K562 (cell line): ENCODE results near the gene GVQW3. TPM values are rescaled to one million over a fixed set of nuclear protein-coding genes. Genes with fewer than 3 reads are reported as not detected.

Source experiments
- ATF7 ChIP-seq: fragments of 450-650 bp; IDR thresholded peaks from 2 replicates; pipeline ENCODE4 v1.7.1; 2014; ENCODE audit warnings: mild to moderate bottlenecking, moderate library complexity
- CBX1 ChIP-seq: sonication (generic); IDR thresholded peaks from 2 replicates; pipeline ENCODE4 v1.6.1; 2016; ENCODE audit warnings: antibody characterized with exemption, low read depth, mild to moderate bottlenecking
- CREB1 ChIP-seq, 2 experiments: sonication (generic) in 1 of 2; formaldehyde crosslinking in 1 of 2; IDR thresholded peaks; 2 replicates each; pipeline versions ENCODE4 v1.6.1 to v1.8.0; 2012 to 2022; ENCODE audit warnings: inconsistent platforms in 1 of 2, mild to moderate bottlenecking in 1 of 2, missing genetic modification reagents in 1 of 2, moderate library complexity in 1 of 2
- ERF ChIP-seq: fragments of 450-650 bp; formaldehyde crosslinking; IDR thresholded peaks from 2 replicates; pipeline ENCODE4 v1.4.0; 2020; ENCODE audit warnings: mild to moderate bottlenecking, mixed read lengths
- GABPB1 ChIP-seq: sonication (generic); formaldehyde crosslinking; IDR thresholded peaks from 2 replicates; pipeline ENCODE4 v1.8.0; 2022; ENCODE audit warnings: mild to moderate bottlenecking, missing genetic modification reagents
- GMEB1 ChIP-seq: fragments of 250-450 bp; sonication (Bioruptor Pico); IDR thresholded peaks from 2 replicates; pipeline ENCODE4 v1.4.0; 2020; ENCODE audit warnings: mild to moderate bottlenecking
- JUND ChIP-seq, 2 experiments: IDR thresholded peaks; 2 replicates in 1 of 2; 3 replicates in 1 of 2; pipeline ENCODE4 v1.6.1; 2011; ENCODE audit warnings: borderline replicate concordance in 2 of 2, low read depth in 2 of 2, low read length in 2 of 2, improper control_type of control experiment in 1 of 2, missing biosample characterization in 1 of 2, missing genetic modification characterization in 1 of 2, missing genetic modification reagents in 1 of 2
- MECOM ChIP-seq: fragments of 250-450 bp; sonication (Bioruptor Pico); IDR thresholded peaks from 2 replicates; pipeline ENCODE4 v1.8.0; 2022; ENCODE audit warnings: inconsistent platforms
- MXI1 ChIP-seq: IDR thresholded peaks from 2 replicates; pipeline ENCODE4 v1.6.1; 2011; ENCODE audit warnings: low read depth, mild to moderate bottlenecking, improper control_type of control experiment, low read length
- MYC ChIP-seq, 2 experiments: fragments of 250-450 bp in 1 of 2; sonication (Bioruptor Pico) in 1 of 2; IDR thresholded peaks; 2 replicates each; pipeline versions ENCODE4 v1.5.1 to v1.6.1; 2012 to 2021; ENCODE audit warnings: low read depth in 2 of 2, borderline replicate concordance in 1 of 2, improper control_type of control experiment in 1 of 2, low read length in 1 of 2, mild to moderate bottlenecking in 1 of 2, moderate library complexity in 1 of 2
- PHB2 ChIP-seq: fragments of 450-650 bp; IDR thresholded peaks from 2 replicates; pipeline ENCODE4 v1.6.1; 2017; ENCODE audit warnings: low read depth
- POLR2AphosphoS5 ChIP-seq: IDR thresholded peaks from 2 replicates; pipeline ENCODE4 v1.6.1; 2011; ENCODE audit warnings: mild to moderate bottlenecking, low read depth, low read length, moderate library complexity; ENCODE audit not compliant: control insufficient read depth, insufficient read depth
- RB1 ChIP-seq: fragments of 450-650 bp; IDR thresholded peaks from 2 replicates; pipeline ENCODE4 v1.6.1; 2017; ENCODE audit warnings: low read depth, mild to moderate bottlenecking
- RBFOX2 ChIP-seq: fragments of 200-400 bp; formaldehyde crosslinking; IDR thresholded peaks from 2 replicates; pipeline ENCODE4 v1.6.1; 2017; ENCODE audit warnings: low read depth, mild to moderate bottlenecking, low read length, moderate library complexity
- TBP ChIP-seq: optimal IDR thresholded peaks from 2 replicates; pipeline ENCODE3; 2011; ENCODE audit warnings: low read depth, low read length, improper control_type of control experiment
- ZNF224 ChIP-seq: sonication (generic); formaldehyde crosslinking; IDR thresholded peaks from 2 replicates; pipeline ENCODE4 v1.8.0; 2022; ENCODE audit warnings: mild to moderate bottlenecking, missing genetic modification reagents
- ZNF75A ChIP-seq: fragments of 450-650 bp; formaldehyde crosslinking; IDR thresholded peaks from 2 replicates; pipeline ENCODE4 v1.4.0; 2020; ENCODE audit warnings: mild to moderate bottlenecking
- polyA plus RNA-seq, 8 experiments: library from polyadenylated mRNA; depleted of rRNA in 4 of 8; stranded (reverse) in 5 of 8; unstranded in 3 of 8; fragments of >200 nt; fragmentation: Nextera tagmentation in 2 of 8; fragmentation: Illumina TruSeq in 1 of 8; extraction: Ambion mirVana in 2 of 8; extraction: Trizol in 1 of 8; gene quantifications; 2 replicates each; pipeline versions ENCODE4 v1.2.1 to v1.2.3, GENCODE V29; 2011 to 2014; ENCODE audit warnings: inconsistent platforms in 1 of 8, missing spikeins in 1 of 8
- total RNA-seq, 7 experiments: library from RNA; depleted of rRNA in 6 of 7; stranded (reverse); fragments of >200 nt in 6 of 7; fragmentation: Illumina TruSeq in 2 of 7; extraction: Trizol in 2 of 7; gene quantifications; 2 replicates each; pipeline versions ENCODE4 v1.2.1 to v1.2.3, GENCODE V29; 2011 to 2021; ENCODE audit warnings: low replicate concordance in 1 of 7
- TF ChIP-seq, protein P1 (sequence below): sonication (generic); formaldehyde crosslinking; IDR thresholded peaks from 2 replicates; pipeline ENCODE4 v1.8.1; 2023; ENCODE audit warnings: mild to moderate bottlenecking, missing genetic modification reagents, moderate library complexity
- TF ChIP-seq, protein P2 (sequence below): sonication (generic); formaldehyde crosslinking; IDR thresholded peaks from 2 replicates; pipeline ENCODE4 v1.9.0; 2022; ENCODE audit warnings: mild to moderate bottlenecking, missing genetic modification reagents
- TF ChIP-seq, protein P3 (sequence below): fragments of 200-800 bp; sonication (Bioruptor generic); IDR thresholded peaks from 2 replicates; pipeline ENCODE4 v1.6.1; 2017; ENCODE audit warnings: missing genetic modification characterization, missing compliant biosample characterization

The GVQW3 gene
- total and polyA plus RNA-seq, 9 of the 15 experiments (the other 6 are each of a cell fraction or from before 2014, with no cell fraction given) = 0.66 to 5.7 (median 2.1) TPM

DNA sequence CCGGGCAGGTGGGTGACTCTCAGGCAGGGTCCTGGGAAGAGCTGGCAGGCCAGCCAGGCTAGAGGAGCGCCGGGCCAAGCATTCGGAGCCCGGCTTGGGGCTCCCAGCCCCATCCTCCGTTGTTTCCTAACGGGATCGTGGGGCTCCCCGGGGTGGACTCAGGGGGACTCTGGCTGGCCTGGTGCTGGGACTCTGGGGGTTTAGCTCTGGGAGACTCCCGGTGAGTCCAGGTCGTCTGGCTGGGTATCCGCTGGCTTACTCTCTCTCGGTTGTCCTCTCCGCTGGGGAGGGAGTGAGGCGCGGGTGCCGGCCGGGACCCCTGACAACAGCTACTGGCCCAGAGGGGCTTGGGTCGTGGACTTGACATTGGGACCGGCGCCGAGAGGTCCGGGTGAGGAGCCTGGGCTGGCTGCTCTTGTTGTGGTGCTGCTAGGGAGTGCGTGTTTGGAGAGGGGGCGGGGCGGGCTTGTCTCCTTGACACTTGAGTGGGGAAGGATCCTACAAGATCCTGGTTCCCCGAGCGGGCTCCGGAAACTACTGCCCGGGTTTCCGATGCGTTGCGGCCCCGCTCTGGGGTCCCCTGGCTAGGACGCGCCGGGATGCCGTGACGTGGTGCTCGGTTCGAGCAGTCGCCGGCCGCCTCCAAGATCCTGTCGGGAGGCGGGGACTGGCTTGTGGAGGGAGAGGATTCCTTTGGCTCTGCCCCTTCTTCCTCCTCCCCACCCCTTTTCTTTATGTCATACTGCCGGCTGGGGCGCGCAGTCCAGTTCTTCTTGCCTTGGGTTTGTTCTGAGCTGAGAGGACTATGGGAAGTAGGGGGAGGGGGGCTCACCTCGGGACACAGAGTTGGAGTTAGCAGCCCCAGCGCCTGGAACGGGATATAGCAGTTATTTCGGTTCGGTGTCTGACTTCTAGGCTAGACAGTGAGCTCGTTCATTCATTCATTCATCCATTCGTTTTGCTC, 64.3 kb downstream of the GVQW3 start (continued):
- TF ChIP-seq GMEB1 (CRISPR knock-in tag) = no peak
- TF ChIP-seq JUND (IDR thresholded peaks at IDR 0.05; ENCODE audit: borderline replicate concordance, low read depth, low read length) = no peak
- 0 out of 3 replicates have a peak, but pooled peaks have one; percentile 13 for TF ChIP-seq JUND (tag; IDR thresholded peaks at IDR 0.05; ENCODE audit: borderline replicate concordance, low read depth, low read length)
- TF ChIP-seq ERF (CRISPR knock-in tag) = no peak
- TF ChIP-seq, protein P1, sequence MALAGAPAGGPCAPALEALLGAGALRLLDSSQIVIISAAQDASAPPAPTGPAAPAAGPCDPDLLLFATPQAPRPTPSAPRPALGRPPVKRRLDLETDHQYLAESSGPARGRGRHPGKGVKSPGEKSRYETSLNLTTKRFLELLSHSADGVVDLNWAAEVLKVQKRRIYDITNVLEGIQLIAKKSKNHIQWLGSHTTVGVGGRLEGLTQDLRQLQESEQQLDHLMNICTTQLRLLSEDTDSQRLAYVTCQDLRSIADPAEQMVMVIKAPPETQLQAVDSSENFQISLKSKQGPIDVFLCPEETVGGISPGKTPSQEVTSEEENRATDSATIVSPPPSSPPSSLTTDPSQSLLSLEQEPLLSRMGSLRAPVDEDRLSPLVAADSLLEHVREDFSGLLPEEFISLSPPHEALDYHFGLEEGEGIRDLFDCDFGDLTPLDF = 0 out of 2 replicates have a peak, but pooled peaks have one; percentile 0
- TF ChIP-seq CREB1 (IDR thresholded peaks at IDR 0.05) = no peak; the same call in 1 of the 2 replicates
- TF ChIP-seq CREB1 (CRISPR knock-in tag; IDR thresholded peaks at IDR 0.05) = peak; percentile 57; the same call in 1 of the 2 replicates
- TF ChIP-seq MECOM (CRISPR knock-in tag) = no peak
- 0 out of 2 replicates have a peak, but pooled peaks have one; percentile 18 for TF ChIP-seq MYC (IDR thresholded peaks at IDR 0.05; ENCODE audit: low read depth, low read length)
- TF ChIP-seq MYC (CRISPR knock-in tag; IDR thresholded peaks at IDR 0.05; ENCODE audit: borderline replicate concordance, low read depth) = no peak
- TF ChIP-seq ZNF224 (CRISPR knock-in tag) = no peak
- peak; percentile 74 for TF ChIP-seq RBFOX2
- TF ChIP-seq MXI1 = 0 out of 2 replicates have a peak, but pooled peaks have one; percentile 5
- TF ChIP-seq POLR2AphosphoS5 = peak; percentile 63; the same call in 1 of the 2 replicates
- TF ChIP-seq GABPB1 (CRISPR knock-in tag) = peak; percentile 25; the same call in 1 of the 2 replicates
- TF ChIP-seq, protein P2, sequence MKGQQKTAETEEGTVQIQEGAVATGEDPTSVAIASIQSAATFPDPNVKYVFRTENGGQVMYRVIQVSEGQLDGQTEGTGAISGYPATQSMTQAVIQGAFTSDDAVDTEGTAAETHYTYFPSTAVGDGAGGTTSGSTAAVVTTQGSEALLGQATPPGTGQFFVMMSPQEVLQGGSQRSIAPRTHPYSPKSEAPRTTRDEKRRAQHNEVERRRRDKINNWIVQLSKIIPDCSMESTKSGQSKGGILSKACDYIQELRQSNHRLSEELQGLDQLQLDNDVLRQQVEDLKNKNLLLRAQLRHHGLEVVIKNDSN (CRISPR knock-in tag) = peak; percentile 34; the same call in 1 of the 2 replicates
- TF ChIP-seq RB1 = peak; percentile 27; the same call in 1 of the 2 replicates
- TF ChIP-seq TBP = peak; percentile 64
- TF ChIP-seq PHB2 = no peak
- TF ChIP-seq, protein P3, sequence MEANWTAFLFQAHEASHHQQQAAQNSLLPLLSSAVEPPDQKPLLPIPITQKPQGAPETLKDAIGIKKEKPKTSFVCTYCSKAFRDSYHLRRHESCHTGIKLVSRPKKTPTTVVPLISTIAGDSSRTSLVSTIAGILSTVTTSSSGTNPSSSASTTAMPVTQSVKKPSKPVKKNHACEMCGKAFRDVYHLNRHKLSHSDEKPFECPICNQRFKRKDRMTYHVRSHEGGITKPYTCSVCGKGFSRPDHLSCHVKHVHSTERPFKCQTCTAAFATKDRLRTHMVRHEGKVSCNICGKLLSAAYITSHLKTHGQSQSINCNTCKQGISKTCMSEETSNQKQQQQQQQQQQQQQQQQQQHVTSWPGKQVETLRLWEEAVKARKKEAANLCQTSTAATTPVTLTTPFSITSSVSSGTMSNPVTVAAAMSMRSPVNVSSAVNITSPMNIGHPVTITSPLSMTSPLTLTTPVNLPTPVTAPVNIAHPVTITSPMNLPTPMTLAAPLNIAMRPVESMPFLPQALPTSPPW (CRISPR knock-in tag) = peak; percentile 59
- TF ChIP-seq CBX1 = 0 out of 2 replicates have a peak, but pooled peaks have one; percentile 11
- no peak for TF ChIP-seq ZNF75A
- peak; percentile 50; the same call in 1 of the 2 replicates for TF ChIP-seq ATF7
